ENCODE measurements around the gene IER5. TPM values are rescaled to one million over a fixed set of nuclear protein-coding genes. Genes with fewer than 3 reads are reported as not detected.
"Not testable (repeated sequence)": the region's sequence is repeated elsewhere in the genome, so short reads cannot be mapped to it uniquely, and the experiment has no call there.

Gene IER5
- polyA plus RNA-seq, 1 donor from 2014 or later, result 31.0 TPM

- H3K4me3 Mint-ChIP-seq, result peak overlapping the region in 2 of 4 donors; percentile 34 to 87
- H3K27ac Mint-ChIP-seq, result peak overlapping the region in 1 of 3 donors; percentile 94
- H3K4me1 Mint-ChIP-seq, result peaks cover 26 to 41% (median 33%) of the 10 kb centered on the region in 3 donors
- H3K9me3 Mint-ChIP-seq, result no peaks in the 10 kb centered on the region
- peaks cover 3% of the 10 kb centered on the region for H3K27me3 Mint-ChIP-seq
- H3K36me3 Mint-ChIP-seq, result no peaks in the 10 kb centered on the region
Measured at GRCh38 chr1:181108304-181108867, 19.9 kb downstream of the IER5 start.

GRCh38 chr1:181110013-181110412, 21.5 kb downstream of the IER5 start:
- no peaks in the 10 kb centered on the region for H3K9me3 Mint-ChIP-seq
- H3K27ac Mint-ChIP-seq, result peak overlapping the region in 1 of 3 donors; percentile 19
- no peaks in the 10 kb centered on the region for H3K36me3 Mint-ChIP-seq
- H3K27me3 Mint-ChIP-seq, result peaks cover 3% of the 10 kb centered on the region
- H3K4me1 Mint-ChIP-seq, result peaks cover 20 to 37% (median 23%) of the 10 kb centered on the region in 3 donors
- H3K4me3 Mint-ChIP-seq, result no peak overlapping the region

- no peaks in the 10 kb centered on the region for H3K9me3 Mint-ChIP-seq
- peaks cover 18 to 33% (median 23%) of the 10 kb centered on the region in 3 donors for H3K4me1 Mint-ChIP-seq
- no peak overlapping the region for H3K4me3 Mint-ChIP-seq
- no peaks in the 10 kb centered on the region for H3K36me3 Mint-ChIP-seq
- peaks cover 3% of the 10 kb centered on the region for H3K27me3 Mint-ChIP-seq
- no peak overlapping the region for H3K27ac Mint-ChIP-seq
Measured at GRCh38 chr1:181111559-181111958, 23.1 kb downstream of the IER5 start.

- H3K4me1 Mint-ChIP-seq, result peaks cover 18 to 35% (median 20%) of the 10 kb centered on the region in 3 donors
- peaks cover 3% of the 10 kb centered on the region for H3K27me3 Mint-ChIP-seq
- H3K9me3 Mint-ChIP-seq, result no peaks in the 10 kb centered on the region
- peak overlapping the region in 1 of 3 donors; percentile 0 for H3K27ac Mint-ChIP-seq
- peak overlapping the region in 3 of 4 donors; percentile 16 to 83 (median 35) for H3K4me3 Mint-ChIP-seq
- H3K36me3 Mint-ChIP-seq, result no peaks in the 10 kb centered on the region
Measured at GRCh38 chr1:181112071-181112929, 23.8 kb downstream of the IER5 start.

GRCh38 chr1:181113059-181113641, 24.6 kb downstream of the IER5 start:
- Mint-ChIP-seq H3K27me3 (peaks cover 3% of the 10 kb centered on the region), H3K27ac (no peak overlapping the region), H3K36me3 (no peaks in the 10 kb centered on the region), H3K4me1 (peaks cover 18 to 35% (median 18%) of the 10 kb centered on the region in 3 donors), H3K4me3 (no peak overlapping the region), H3K9me3 (no peaks in the 10 kb centered on the region)

- peak overlapping the region in 1 of 3 donors; percentile 7 for H3K27ac Mint-ChIP-seq
- peaks cover 18 to 34% (median 18%) of the 10 kb centered on the region in 3 donors for H3K4me1 Mint-ChIP-seq
- H3K9me3 Mint-ChIP-seq, result no peaks in the 10 kb centered on the region
- no peak overlapping the region for H3K4me3 Mint-ChIP-seq
- H3K36me3 Mint-ChIP-seq, result peaks cover 2% of the 10 kb centered on the region
- H3K27me3 Mint-ChIP-seq, result peaks cover 3% of the 10 kb centered on the region
Measured at GRCh38 chr1:181114574-181115367, 26.3 kb downstream of the IER5 start.

GRCh38 chr1:181115368-181115684, 26.8 kb downstream of the IER5 start:
- Mint-ChIP-seq H3K36me3 (peaks cover 2% of the 10 kb centered on the region), H3K9me3 (no peaks in the 10 kb centered on the region), H3K4me3 (no peak overlapping the region), H3K27me3 (peaks cover 3% of the 10 kb centered on the region), H3K4me1 (peaks cover 18 to 31% (median 18%) of the 10 kb centered on the region in 3 donors), H3K27ac (peak overlapping the region in 1 of 3 donors; percentile 7)

- H3K9me3 Mint-ChIP-seq, H3K4me3 Mint-ChIP-seq, H3K27me3 Mint-ChIP-seq, H3K36me3 Mint-ChIP-seq, H3K27ac Mint-ChIP-seq: not testable (repeated sequence)
- peaks cover 15 to 30% (median 18%) of the 10 kb centered on the region in 3 donors for H3K4me1 Mint-ChIP-seq
Measured at GRCh38 chr1:181115971-181116370, 27.5 kb downstream of the IER5 start.

- Mint-ChIP-seq H3K9me3 (no peaks in the 10 kb centered on the region), H3K27me3 (peaks cover 3% of the 10 kb centered on the region), H3K27ac (peak overlapping the region in 1 of 3 donors; percentile 43), H3K36me3 (peaks cover 4% of the 10 kb centered on the region), H3K4me1 (peaks cover 12 to 23% (median 15%) of the 10 kb centered on the region in 3 donors), H3K4me3 (no peak overlapping the region)
Measured at GRCh38 chr1:181116819-181117390, 28.4 kb downstream of the IER5 start.

- Mint-ChIP-seq H3K4me3 (no peak overlapping the region), H3K4me1 (peaks cover 3 to 15% (median 11%) of the 10 kb centered on the region in 3 donors), H3K27me3 (no peaks in the 10 kb centered on the region), H3K36me3 (peaks cover 4% of the 10 kb centered on the region), H3K9me3 (no peaks in the 10 kb centered on the region), H3K27ac (peak overlapping the region in 1 of 3 donors; percentile 22)
Measured at GRCh38 chr1:181117648-181118449, 29.3 kb downstream of the IER5 start.

- H3K9me3 Mint-ChIP-seq, result no peaks in the 10 kb centered on the region
- no peaks in the 10 kb centered on the region for H3K27me3 Mint-ChIP-seq
- H3K27ac Mint-ChIP-seq, result peak overlapping the region in 1 of 3 donors; percentile 22
- H3K4me3 Mint-ChIP-seq, result no peak overlapping the region
- H3K36me3 Mint-ChIP-seq, result peaks cover 4% of the 10 kb centered on the region
- peaks cover 1 to 12% (median 11%) of the 10 kb centered on the region in 3 donors for H3K4me1 Mint-ChIP-seq
Measured at GRCh38 chr1:181119093-181119989, 30.8 kb downstream of the IER5 start.

- H3K4me3 Mint-ChIP-seq, result no peak overlapping the region
- peaks cover 7 to 19% (median 13%) of the 10 kb centered on the region in 3 donors for H3K4me1 Mint-ChIP-seq
- H3K27ac Mint-ChIP-seq, result no peak overlapping the region
- H3K9me3 Mint-ChIP-seq, result no peaks in the 10 kb centered on the region
- peaks cover 4% of the 10 kb centered on the region for H3K36me3 Mint-ChIP-seq
- no peaks in the 10 kb centered on the region for H3K27me3 Mint-ChIP-seq
Measured at GRCh38 chr1:181120924-181121323, 32.4 kb downstream of the IER5 start.

GRCh38 chr1:181121498-181121897, 33.0 kb downstream of the IER5 start:
- peaks cover 7 to 19% (median 14%) of the 10 kb centered on the region in 3 donors for H3K4me1 Mint-ChIP-seq
- H3K4me3 Mint-ChIP-seq, result no peak overlapping the region
- H3K27me3 Mint-ChIP-seq, result no peaks in the 10 kb centered on the region
- peaks cover 4% of the 10 kb centered on the region for H3K36me3 Mint-ChIP-seq
- H3K27ac Mint-ChIP-seq, result no peak overlapping the region
- no peaks in the 10 kb centered on the region for H3K9me3 Mint-ChIP-seq

All from IgD-negative memory B cell (primary cell).